Measurements from ENCODE around the gene RNF121.

DNA sequence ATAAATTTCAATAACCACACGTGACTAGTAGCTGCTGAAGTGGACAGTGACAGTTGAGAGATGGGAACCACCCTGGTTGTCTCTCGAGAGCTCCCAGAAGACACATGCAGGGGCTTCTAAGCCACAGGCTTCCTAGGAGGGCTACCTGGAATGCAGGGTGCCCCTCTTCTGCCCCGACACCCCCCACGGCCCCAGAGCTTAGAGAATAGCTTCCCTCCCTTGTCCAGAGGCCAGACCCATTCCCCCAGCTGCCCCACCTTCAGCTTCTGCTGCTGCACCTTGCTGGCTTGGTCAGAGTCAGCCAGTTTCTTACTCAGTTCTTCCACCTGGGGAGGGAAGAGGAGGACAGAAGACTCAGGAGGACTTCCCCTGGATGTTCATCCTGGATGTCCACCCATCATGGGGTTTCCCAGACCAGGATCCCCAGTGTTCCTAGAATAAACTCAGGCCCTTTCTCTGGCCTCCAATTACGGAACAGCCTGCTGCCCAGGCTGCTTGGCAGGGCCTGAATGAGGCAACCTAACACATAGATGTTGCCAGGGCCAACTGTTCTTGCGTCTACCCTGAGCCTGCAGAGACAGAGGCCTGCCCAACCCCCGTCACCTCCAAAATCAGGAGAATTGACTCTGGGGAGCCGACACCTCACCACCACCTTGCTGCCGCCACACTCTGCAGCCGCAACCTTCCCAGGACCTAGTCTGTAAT is 81.8 kb downstream of the RNF121 start:
- TF ChIP-seq, protein P1, sequence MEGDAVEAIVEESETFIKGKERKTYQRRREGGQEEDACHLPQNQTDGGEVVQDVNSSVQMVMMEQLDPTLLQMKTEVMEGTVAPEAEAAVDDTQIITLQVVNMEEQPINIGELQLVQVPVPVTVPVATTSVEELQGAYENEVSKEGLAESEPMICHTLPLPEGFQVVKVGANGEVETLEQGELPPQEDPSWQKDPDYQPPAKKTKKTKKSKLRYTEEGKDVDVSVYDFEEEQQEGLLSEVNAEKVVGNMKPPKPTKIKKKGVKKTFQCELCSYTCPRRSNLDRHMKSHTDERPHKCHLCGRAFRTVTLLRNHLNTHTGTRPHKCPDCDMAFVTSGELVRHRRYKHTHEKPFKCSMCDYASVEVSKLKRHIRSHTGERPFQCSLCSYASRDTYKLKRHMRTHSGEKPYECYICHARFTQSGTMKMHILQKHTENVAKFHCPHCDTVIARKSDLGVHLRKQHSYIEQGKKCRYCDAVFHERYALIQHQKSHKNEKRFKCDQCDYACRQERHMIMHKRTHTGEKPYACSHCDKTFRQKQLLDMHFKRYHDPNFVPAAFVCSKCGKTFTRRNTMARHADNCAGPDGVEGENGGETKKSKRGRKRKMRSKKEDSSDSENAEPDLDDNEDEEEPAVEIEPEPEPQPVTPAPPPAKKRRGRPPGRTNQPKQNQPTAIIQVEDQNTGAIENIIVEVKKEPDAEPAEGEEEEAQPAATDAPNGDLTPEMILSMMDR (IDR thresholded peaks at IDR 0.05), result no peak
- TF ChIP-seq POLR2AphosphoS5 (IDR thresholded peaks at IDR 0.05; ENCODE audit: insufficient read depth in 1 of 2, low read depth in 1 of 2) (no peak), POLR2A (IDR thresholded peaks at IDR 0.05) (no peak)

Measured in vagina (tissue), 2 donors.